Right lobe of liver (tissue), 4 donors: Measurements from ENCODE around the gene NALF2.

Source experiments
- POLR2A ChIP-seq: fragments of 450-650 bp; IDR thresholded peaks from one replicate; pipeline ENCODE4 v1.6.1; 2017; ENCODE audit warnings: antibody characterized with exemption, mild to moderate bottlenecking
- TF ChIP-seq, protein P1 (sequence below), 4 donors: fragments of 200-600 bp in 3 of 4; fragments of 450-650 bp in 1 of 4; IDR thresholded peaks; one replicate each; pipeline versions ENCODE4 v1.5.1 to v1.8.0; 2016 to 2022; ENCODE audit warnings: antibody characterized with exemption in 4 of 4, mild to moderate bottlenecking in 2 of 4
- donor health status: DM: no; HTN: no; CAD: no.
- donor health status: DM: no; HTN: no; CAD: no.
- donor health status: DM: no; HTN: yes; CAD: no.

GRCh38 chrX:69541956-69542355 is 37.8 kb downstream of the NALF2 start:
- TF ChIP-seq, protein P1, sequence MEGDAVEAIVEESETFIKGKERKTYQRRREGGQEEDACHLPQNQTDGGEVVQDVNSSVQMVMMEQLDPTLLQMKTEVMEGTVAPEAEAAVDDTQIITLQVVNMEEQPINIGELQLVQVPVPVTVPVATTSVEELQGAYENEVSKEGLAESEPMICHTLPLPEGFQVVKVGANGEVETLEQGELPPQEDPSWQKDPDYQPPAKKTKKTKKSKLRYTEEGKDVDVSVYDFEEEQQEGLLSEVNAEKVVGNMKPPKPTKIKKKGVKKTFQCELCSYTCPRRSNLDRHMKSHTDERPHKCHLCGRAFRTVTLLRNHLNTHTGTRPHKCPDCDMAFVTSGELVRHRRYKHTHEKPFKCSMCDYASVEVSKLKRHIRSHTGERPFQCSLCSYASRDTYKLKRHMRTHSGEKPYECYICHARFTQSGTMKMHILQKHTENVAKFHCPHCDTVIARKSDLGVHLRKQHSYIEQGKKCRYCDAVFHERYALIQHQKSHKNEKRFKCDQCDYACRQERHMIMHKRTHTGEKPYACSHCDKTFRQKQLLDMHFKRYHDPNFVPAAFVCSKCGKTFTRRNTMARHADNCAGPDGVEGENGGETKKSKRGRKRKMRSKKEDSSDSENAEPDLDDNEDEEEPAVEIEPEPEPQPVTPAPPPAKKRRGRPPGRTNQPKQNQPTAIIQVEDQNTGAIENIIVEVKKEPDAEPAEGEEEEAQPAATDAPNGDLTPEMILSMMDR (IDR thresholded peaks at IDR 0.05), result no peak
- TF ChIP-seq POLR2A, result no peak
